ENCODE results near the gene USP47. TPM values are rescaled to one million over a fixed set of nuclear protein-coding genes. Genes with fewer than 3 reads are reported as not detected.
A peak's percentile ranks its signal among the peaks of the same experiment; 100 is the strongest.

The USP47 gene, protein sequence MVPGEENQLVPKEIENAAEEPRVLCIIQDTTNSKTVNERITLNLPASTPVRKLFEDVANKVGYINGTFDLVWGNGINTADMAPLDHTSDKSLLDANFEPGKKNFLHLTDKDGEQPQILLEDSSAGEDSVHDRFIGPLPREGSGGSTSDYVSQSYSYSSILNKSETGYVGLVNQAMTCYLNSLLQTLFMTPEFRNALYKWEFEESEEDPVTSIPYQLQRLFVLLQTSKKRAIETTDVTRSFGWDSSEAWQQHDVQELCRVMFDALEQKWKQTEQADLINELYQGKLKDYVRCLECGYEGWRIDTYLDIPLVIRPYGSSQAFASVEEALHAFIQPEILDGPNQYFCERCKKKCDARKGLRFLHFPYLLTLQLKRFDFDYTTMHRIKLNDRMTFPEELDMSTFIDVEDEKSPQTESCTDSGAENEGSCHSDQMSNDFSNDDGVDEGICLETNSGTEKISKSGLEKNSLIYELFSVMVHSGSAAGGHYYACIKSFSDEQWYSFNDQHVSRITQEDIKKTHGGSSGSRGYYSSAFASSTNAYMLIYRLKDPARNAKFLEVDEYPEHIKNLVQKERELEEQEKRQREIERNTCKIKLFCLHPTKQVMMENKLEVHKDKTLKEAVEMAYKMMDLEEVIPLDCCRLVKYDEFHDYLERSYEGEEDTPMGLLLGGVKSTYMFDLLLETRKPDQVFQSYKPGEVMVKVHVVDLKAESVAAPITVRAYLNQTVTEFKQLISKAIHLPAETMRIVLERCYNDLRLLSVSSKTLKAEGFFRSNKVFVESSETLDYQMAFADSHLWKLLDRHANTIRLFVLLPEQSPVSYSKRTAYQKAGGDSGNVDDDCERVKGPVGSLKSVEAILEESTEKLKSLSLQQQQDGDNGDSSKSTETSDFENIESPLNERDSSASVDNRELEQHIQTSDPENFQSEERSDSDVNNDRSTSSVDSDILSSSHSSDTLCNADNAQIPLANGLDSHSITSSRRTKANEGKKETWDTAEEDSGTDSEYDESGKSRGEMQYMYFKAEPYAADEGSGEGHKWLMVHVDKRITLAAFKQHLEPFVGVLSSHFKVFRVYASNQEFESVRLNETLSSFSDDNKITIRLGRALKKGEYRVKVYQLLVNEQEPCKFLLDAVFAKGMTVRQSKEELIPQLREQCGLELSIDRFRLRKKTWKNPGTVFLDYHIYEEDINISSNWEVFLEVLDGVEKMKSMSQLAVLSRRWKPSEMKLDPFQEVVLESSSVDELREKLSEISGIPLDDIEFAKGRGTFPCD (N-terminal part only)
- 63.5 and 72.7 TPM in 2 replicates for total RNA-seq

DNA sequence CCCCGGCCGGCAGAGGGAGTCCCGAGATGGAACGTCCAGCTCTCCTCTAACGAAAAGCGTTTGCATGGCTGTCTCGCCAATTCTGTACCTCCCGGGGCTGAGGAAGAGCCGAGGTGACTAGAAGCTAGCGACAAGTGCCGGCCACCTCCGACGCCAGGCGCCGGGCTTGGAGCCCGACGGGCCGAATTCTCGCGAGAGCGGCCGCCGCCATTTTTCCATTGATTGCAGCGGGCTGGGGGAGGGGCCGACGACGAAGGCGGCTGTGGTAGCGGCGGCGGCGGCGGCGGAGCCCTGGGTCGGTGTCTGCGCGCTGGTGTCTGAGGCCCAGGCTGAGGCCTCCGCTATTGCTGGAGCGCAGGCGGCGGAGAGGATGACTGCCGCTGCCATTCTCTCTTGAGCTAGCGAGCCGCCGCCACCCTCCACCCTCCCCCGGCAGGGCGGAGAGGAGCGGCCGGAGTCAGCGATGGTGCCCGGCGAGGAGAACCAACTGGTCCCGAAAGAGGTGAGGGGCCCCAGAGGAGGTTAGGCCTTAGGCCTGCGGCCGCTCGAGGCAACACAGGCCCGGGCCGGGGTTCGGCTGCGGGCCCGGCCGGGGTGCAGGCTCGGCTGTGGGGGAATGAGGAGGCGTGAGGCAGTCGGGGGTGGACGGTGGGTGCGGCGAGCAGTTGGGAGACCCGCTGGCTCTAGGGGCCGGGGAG lies at the start of gene USP47:
Gene USP47 (plus strand): TSS at position 250 of the 698 bp plus-strand sequence. CDS start 214 bp downstream, at position 464.
- peak; percentile 89 for DNase-seq

DNA sequence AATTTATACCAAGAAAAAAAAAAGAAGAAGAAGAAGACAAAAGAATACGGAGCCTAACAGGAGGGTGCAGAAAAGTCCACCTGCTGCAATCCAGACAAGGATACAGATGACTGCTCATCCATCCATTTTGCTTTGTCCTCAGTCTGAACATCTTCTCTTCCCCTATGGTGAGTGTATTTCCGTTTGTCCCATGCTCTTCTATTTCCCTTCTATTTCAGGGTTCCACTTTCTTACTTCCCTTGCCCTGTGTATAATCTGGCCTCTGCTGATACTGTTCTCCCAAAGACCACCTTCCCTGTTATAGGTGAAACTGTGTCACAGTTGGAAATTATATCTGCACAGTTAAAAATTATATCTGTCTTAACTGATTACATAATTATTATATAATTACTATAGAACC lies 48.7 kb upstream of the USP47 start:
- DNase-seq: no peak

DNA sequence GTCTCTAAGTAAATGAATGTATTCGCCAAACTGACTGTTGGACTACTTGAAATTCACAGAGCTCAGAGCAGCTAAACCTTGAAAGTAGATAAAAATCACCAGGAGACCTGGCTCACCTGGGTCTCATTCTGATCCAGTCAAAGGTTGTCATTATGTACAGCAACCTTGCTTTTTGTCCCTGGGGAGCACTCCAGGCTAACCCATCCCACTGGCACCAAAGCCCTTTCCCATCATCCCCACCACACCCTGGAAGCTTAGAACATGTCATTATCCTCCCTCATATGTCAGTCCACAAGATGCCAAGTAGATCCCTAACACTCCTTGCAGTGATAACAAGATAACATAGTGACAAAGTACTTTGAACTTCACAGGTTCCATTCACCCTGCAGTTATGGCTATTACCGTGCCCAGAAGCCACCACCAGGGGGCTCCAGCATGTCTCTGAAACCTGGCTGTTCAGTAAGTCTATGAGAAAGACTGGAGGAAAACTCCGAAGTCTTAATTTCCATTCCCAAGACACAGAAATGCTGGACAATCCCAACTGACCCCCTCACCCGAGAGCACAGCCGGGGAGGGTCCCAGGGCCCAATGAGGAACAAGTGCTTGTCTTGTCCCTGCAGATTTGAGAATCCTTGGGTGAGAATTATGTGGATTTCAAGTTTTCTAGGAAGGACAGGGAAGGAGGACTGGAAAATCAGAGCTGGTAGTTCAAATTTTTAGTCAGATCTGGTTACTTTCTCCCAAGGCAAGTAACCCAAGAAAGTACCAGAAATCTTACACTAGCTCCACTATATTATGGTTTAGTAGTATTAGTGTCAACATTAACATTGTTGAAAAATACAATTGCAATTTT lies 43.0 kb upstream of the USP47 start:
- peak; percentile 87 for DNase-seq

DNA sequence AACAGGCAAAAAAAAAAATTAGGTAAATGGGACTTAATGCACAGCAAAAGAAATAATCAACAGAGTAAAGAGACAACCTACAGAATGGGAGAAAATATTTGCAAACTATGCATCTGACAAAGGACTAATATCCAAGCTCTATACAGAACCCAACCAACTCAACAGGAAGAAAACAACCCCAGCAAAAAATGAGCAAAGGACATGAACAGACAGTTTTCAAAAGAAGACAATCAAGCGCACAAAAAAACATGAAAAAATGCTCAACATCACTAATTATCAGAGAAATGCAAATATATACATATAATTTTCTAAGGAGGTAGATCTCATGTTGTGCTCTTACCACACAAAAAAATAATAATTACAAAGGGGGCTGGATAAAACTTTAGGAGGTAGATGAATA lies 36.5 kb upstream of the USP47 start:
- DNase-seq: no peak

DNA sequence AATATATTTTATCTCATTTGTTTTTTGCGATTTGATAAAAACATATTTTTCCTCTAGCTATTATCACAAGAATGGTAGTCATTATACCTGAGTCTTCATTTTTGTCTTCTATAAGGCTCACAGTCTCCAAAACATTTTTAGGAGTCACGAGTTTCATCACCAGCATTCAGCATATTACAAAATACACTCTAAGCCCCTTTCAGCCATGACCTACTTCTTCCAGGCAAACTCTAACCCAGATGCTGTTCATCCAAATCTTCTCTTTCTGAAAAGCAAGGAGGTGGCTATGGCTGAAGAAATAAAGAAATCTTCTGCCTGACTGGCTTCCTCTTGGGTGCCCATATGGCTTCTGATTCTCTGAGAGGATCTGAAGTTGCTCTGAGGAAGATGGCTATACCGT lies 35.7 kb upstream of the USP47 start:
- DNase-seq: no peak

DNA sequence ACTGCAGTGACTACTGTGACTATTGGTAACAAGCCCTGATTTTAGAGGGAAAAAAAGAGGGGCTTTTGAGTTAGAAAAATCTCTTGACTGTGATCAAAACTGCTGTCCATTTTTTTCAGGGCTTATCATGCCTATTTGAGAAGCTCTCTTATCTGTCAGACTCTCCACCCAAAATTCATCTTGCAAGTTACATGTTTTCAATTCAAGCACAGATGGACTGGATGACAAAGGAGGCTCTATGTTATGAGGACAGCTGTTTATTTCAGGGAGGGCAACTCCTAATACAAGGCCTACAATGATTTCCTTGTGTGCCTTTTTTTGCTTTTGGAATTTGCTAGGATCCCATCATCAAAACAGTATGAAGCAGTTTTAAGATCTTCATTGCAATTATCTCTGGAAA lies 35.2 kb upstream of the USP47 start:
- no peak for DNase-seq

DNA sequence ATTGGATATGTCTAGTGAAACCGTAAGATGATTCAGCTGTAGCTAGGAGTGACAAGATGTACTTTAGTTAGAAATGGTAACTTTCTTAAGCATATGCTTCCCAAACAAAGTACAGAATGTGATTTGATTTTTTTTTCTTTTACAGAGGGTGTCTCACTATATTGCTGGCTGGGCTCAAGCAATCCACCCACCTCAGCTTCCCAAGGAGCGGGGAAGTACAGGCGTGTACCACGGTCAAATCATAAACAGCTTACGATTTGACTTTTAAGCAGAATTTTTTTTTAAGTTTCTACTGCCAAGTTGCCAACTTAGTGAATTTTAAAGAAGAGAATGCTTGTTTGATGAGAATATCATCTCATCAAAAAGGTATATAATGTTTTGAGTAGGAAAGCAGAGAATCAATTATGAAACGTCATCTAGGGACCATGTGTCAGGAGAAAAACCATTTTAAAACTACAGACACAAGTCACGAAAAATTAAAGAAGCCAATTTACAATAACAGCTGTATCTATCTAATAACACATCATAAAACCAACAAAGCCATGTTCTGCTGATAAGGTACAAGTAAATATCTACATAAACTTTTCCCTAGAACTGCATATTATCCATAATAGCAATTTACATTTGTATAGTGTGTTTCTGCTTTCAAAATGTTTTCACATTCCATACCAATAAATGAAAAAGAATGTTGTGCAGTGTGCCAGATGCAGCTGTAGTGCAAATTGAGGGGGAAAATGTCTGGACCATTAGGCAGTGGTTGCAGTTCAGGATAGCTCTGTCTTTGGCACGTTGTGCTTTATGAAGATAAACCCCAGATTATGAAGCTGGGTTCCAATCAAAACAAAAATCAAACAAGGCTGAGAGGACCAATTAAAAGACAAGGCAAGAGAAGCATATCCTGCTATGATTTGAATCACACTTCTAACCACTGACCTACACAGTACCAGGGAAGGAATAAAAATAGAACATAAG lies 33.7 kb upstream of the USP47 start:
- no peak for DNase-seq

DNA sequence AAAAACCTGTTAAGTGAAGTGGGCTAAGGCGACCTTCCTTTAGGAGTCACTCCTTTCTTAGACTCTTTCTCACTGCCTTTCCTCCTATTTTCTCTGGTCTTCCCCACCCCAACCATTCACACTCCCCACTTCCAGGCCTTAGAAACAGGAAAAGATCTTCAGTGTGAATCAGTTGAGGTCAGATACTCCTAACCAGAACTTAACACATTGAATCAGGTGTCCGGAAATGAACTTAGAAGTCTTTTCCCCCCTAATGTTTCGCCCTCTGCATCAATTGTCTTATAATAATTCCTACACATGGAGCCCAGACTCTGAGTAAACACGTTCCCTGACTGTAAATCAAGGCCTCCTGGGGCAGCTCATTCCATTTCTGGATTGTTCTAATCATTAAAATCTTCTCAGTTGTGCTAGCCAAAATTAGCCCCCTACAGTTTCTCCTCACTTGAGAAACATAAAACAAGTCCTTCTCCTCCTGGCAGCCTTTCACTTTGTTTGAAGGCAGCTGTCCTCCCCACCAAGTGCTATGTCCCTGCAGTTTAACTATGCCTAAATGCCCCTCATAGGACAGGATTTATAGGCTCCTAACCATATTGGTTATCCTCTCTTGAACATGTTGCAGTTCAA lies 32.7 kb upstream of the USP47 start:
- peak; percentile 20 for DNase-seq

DNA sequence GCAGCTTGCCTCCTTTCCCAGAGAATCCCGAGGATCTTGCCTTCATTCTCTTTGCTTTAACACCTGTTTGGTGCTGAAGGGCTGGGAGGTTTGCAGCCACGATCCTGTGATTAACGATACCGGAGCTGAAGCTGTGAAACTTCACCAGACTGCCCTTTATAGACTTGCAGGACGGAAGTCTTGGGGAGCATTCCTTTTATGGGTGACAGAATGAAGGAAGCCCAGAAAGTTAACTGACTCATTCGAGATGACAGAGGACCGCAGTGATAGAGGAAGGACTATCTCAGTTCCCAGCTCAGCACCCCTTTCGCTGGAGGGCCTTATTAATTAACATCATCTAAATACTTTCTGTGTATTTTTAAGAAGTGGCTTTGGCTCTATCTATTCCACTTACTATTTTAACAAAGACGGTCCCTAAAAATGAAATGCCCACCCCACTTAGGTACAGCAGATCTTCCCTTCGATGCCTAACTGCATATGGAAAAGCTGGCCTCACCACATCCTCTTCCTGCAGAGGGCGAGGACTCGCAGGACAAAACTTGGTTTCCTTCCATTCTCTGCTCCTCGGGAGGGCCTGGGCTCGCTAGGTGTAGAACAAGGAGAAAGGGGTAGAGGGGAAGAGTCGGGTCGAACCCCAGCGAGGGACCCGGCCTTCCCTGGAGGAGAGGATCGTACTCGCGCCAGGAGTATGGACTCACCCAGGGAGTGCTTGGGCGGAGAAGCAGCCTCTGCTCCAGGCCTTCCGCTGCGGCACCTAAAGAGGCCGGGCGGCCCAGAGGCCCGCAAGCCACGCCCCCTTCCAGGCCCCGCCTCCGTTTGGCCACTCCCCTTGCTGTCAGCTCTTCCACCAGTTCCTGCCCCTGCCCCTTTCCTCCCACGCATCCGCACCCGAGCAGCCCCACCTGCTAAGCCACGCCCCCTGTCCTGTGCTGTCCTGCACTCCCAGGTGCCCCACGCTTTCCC lies 30.7 kb upstream of the USP47 start:
- DNase-seq: no peak

DNA sequence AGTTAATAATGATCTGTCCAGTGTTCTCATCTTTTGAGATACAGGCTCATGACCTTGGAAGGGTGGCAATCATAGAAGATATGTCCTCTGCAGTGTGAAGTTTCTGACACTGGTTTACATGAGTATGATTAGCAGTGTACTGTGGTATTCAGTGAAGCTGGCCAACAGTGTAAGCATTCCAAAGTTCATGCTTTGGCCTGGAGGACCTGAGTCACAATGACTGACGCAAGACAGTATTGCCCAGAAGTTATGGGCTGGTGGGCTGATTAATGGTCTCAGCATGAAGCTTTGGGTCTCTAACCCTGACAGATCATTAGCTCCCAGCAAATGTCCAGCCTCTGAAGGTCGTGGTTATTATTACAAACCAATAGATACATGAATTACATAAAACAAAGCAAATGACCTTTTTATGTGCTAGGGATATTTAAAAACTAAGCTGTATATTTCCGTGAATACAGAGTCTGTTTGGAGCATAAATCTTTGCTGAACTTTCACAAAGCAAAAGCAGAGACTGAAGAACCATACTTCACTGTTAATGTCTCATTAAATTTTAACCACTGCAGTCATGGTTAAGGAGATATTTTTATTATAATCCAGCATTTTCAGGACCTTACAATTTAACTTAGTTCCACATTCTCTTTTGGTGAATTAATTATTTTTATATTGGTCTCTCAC lies 28.3 kb upstream of the USP47 start:
- no peak for DNase-seq

DNA sequence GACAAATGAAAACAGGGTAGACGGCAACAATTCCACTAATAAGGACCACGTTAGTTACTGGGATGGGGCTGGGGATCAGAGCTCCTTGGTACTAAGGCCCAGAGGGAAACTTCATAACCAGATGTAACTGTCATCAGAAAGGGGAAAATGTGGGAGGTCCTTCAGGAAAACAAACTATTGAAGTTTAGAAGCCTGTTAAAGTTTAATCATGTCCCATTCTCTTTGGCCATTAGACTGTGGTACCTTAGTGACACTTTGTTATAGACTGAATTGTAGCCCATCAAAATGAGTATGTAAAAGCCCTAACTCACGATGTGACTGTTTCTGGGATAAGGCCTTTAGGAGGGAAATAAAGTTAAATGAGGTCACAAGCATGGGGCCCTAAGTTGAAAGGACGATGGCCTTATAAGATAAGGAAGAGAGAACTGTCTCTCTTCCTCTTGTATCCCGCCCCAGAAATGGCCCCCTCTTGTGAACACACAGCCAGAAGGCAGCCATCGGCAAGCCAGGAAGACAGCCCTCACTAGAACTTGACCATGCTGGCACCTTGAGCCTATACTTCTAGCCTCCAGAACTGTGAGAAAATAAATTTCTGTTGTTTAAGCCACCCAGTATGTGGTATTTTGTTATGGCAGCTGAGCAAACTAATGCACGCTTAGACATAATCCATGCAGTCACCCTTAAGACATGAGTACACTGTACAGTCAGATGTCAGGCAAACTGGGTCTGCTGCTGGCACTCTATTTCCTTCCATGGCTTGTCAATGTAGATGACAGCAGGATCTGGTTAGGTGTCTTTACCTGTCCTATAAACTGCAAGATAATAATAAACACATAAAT lies 26.9 kb upstream of the USP47 start:
- no peak for DNase-seq

DNA sequence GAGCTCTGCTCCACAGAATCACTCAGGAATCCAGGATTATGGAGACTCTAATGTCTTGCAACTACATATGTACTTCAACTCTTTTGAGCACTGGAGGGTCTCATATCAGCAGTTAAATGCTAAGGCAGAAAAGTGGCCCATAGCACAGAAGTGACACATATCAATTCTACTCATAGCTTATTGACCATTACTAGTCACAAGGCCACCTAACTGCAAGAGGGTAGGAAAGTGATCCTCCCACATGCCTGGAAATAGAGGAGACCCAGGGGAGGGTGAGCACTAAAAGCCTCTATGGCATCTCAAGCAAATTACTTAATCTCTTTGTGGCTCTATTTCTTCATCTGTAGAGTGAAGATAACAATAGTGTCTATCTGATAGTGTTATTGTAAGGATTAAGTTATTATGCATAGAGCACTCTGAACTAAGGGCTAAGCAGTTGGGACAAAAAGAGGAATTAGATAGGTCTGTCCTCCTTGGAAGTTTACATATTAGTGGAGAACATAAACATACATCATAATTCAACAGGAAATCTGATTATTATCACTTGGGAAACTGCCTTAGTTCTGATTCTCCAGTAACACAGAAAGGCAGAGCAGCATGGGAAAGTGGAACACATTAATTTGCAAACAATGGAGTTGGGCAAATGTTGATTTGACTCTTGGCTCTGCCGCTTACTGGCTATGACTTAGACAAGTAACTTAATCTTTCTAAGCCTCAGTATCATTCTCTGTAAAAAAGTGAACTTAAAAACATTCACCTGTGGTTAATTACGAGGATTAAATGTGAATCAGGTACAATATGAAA lies 25.1 kb upstream of the USP47 start:
- peak; percentile 48 for DNase-seq

DNA sequence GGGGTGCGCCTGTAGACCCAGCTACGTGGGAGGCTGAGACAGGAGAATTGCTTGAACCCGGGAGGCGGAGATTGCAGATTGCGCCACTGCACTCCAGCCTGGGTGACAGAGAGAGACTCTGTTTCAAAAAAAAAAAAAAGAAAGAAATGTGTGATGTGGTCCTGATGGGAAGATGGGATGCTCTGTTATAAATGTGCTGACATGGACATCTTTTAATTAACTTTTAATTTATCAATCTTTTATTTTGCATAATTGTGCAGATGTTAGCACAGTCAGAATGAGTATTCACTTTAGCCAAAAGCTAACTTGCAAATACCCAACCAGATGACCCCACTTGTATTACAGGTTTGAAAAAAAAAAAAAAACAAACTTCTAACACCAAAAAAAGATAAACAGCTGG lies 23.8 kb upstream of the USP47 start:
- no peak for DNase-seq

DNA sequence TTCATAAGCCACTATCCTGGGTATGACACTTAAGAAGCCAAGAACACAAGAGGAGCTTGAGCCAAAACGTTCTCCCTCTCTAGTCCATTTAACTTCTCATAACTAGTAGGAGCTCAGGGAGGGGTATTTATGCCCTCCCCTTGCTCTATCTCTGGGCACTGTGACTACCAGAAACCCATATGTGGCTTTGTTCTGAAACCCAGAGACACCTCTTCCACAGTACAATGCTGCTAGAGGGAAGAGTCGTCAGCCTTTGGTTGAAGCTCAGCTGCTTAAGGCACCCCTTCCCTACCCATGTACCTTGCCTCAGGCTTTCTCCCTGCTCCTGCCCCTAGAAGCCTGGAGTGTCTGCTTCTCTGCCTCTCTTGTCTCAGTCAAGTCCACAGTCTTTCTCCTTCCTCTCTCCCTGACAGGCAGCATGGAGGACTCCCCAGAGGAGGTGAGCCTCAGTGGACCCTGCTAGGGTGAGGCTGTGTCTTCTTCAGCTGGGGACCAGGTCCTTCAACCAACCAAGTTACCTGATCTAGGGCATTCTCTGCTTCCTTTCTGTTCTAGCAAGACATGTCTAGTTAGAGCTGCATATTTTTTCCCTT lies 23.1 kb upstream of the USP47 start:
- no peak for DNase-seq

DNA sequence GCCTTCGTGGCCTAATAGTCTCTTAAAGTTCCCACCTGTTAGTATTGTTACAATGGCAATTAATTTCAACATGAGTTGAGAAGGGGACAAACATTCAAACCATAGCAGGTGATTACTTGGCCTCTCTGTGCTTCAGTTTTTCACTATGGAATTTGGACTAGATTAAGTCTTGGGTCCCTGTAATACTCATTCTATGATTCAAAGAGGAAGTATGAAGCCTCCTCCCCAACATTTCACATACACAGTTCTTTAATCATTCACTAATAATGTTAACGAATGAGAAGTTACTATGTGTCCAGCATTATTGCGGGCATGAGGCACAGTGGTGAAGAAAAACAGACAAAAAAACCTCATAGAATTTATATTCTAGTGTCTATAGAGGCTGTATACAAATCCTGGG lies 19.9 kb upstream of the USP47 start:
- DNase-seq: no peak

DNA sequence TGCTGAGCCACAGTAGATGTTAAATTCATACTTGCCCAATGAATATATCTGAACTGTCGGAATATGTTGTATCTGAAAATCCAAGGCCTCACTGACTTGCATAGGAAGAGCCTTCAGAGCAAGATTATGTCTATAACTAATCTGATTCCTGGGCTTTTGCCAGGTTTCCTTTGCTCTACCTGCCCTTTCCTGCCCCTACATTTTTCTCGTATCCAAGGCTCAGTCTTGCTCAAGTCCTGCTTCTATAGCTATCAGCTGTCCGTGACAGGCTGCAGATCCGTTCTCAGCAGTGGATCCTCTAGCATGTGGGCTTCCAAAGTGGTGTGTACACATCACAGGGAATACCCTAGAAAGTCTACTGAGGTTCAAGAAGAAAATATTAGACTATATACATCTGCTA lies 18.8 kb upstream of the USP47 start:
- DNase-seq: no peak
